Fibroblast of peridontal ligament (primary cell): Measurements from ENCODE around the gene JPT1.
"Not testable (repeated sequence)": the region's sequence is repeated elsewhere in the genome, so short reads cannot be mapped to it uniquely, and the experiment has no call there.

Experiments used
- DNase-seq: peaks from one replicate; pipeline ENCODE4 v3.0.0-alpha.2; 2010; ENCODE audit errors: extremely low read depth

Gene JPT1

GRCh38 chr17:75154195-75155106 lies at the start of gene JPT1:
TSS of gene JPT1 (minus strand) at chr17:75154512. CDS start at chr17:75154397, 115 bp downstream.
- peak; percentile 98 for DNase-seq

- DNase-seq, result no peak
These were observed 45.7 kb upstream of the JPT1 start for GRCh38 chr17:75199886-75200618.

- DNase-seq, result peak; percentile 32
These were observed 40.6 kb upstream of the JPT1 start for GRCh38 chr17:75194879-75195278.

- DNase-seq, result peak; percentile 64
These were observed 37.3 kb upstream of the JPT1 start for GRCh38 chr17:75191584-75191983.

GRCh38 chr17:75188614-75189013 lies 34.3 kb upstream of the JPT1 start:
- no peak for DNase-seq

- no peak for DNase-seq
These were observed 29.9 kb upstream of the JPT1 start for GRCh38 chr17:75183999-75184884.

- peak; percentile 92 for DNase-seq
These were observed 28.5 kb upstream of the JPT1 start, which contains the start of gene SUMO2 for GRCh38 chr17:75182569-75183436. TSS of gene SUMO2 (minus strand) at chr17:75182959. CDS start at chr17:75182834, 125 bp downstream.

GRCh38 chr17:75182319-75182568 lies 27.9 kb upstream of the JPT1 start:
- no peak for DNase-seq

- DNase-seq, result peak; percentile 9
These were observed 27.5 kb upstream of the JPT1 start for GRCh38 chr17:75181608-75182318.

- DNase-seq, result peak; percentile 21
These were observed 26.8 kb upstream of the JPT1 start for GRCh38 chr17:75181110-75181509.

GRCh38 chr17:75178453-75178852 lies 24.1 kb upstream of the JPT1 start:
- DNase-seq, result no peak

- no peak for DNase-seq
These were observed 22.3 kb upstream of the JPT1 start for GRCh38 chr17:75176625-75177024.

GRCh38 chr17:75174996-75175395 lies 20.7 kb upstream of the JPT1 start:
- no peak for DNase-seq

- DNase-seq, result no peak
These were observed 19.2 kb upstream of the JPT1 start for GRCh38 chr17:75173526-75173925.

GRCh38 chr17:75168998-75169397 lies 14.7 kb upstream of the JPT1 start:
- DNase-seq, result no peak

GRCh38 chr17:75164606-75165005 lies 10.3 kb upstream of the JPT1 start:
- not testable (repeated sequence) for DNase-seq

- no peak for DNase-seq
These were observed 8.8 kb upstream of the JPT1 start for GRCh38 chr17:75163074-75163473.

- no peak for DNase-seq
These were observed 5.9 kb upstream of the JPT1 start for GRCh38 chr17:75160211-75160610.

- DNase-seq, result no peak
These were observed 5.1 kb upstream of the JPT1 start for GRCh38 chr17:75159196-75160031.
